KBM-7 (cell line): ENCODE results near the gene FSTL4.
"Not testable (repeated sequence)": the region's sequence is repeated elsewhere in the genome, so short reads cannot be mapped to it uniquely, and the experiment has no call there.

Source experiments
- DNase-seq: peaks from one replicate; pipeline ENCODE4 v3.0.0-alpha.2; 2015
- in situ Hi-C: fragments of 300-500 bp; cut with MboI; formaldehyde crosslinking; loops from 2 replicates; pipeline ENCODE4 v1.14.3; 2020; ENCODE audit warnings: low sequenced_read_pairs, low pct_unique_long_range_greater_than_20kb, mixed read lengths

FSTL4 gene

GRCh38 chr5:133219296-133219695 is 393.0 kb downstream of the FSTL4 start:
- in situ Hi-C loops, result no loop called here
- no peak for DNase-seq

DNA sequence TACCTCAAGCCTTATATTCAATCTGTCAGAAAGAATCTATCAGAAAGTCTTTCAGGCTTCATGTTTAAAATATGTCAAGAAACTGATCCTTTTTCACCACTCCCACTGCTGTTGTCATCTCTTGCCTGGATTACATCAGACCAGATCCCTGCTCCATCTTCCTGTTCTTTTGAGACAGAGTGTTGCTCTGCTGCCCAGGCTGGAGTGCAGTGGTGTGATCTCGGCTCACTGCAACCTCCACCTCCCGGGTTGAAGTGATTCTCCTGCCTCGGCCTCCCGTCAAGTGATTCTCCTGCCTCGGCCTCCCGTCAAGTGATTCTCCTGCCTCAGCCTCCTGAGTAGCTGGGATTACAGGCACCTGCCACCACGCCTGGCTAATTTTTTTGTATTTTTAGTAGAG is 396.2 kb downstream of the FSTL4 start:
- in situ Hi-C loops, result not testable (repeated sequence)

DNA sequence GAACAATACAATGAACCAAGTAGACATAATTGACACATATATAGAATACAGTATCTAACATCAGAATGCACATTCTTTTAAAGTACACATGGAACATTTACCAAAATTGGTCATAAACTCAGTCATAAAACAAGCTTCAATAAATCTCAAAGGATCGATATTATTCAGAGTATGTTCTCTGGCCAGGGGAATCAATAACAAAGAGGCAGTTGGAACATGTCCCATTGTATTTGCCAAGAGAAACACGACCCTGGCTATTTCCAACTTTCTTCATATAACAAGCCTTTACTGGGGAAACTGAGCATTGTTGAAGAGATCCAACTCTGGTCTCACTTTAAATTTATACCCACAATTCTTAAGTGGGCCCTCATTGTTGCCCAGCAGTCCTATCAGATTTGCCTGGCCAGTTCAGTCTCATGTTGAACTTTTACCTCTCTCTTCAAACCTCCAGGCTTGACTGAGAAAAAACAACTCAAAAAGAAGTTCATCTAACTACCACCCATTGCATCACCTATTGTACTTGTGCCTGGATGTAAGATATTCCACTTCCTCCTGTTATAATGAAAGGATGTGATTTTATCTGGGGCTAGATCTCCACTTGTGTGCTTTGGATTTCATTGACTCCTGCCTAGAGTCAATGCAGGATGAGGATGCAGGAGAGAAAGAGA is 398.1 kb downstream of the FSTL4 start:
- in situ Hi-C loops, result no loop called here
- DNase-seq, result no peak

More for the DNA sequence above, 396.2 kb downstream of the FSTL4 start:
- DNase-seq, result not testable (repeated sequence)

DNA sequence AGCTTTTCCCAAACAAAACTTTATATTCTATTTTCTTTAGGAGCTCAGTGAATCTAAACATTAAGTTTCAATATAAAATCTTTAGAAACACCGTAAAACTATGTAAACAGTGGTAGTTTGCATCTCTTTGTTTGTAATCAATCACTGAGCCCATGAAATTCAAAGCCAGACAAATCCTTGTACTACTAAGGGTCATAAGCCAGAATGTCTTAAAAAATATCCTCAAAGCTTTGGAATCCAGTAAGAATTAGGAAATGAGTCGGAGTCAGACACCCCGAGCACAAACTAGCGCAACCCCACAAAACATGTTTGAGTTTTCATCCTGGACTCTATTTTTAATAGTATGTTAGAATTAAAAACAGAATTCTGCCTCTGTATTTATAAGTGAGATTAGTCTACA is 406.7 kb downstream of the FSTL4 start:
- in situ Hi-C loops, result no loop called here

DNA sequence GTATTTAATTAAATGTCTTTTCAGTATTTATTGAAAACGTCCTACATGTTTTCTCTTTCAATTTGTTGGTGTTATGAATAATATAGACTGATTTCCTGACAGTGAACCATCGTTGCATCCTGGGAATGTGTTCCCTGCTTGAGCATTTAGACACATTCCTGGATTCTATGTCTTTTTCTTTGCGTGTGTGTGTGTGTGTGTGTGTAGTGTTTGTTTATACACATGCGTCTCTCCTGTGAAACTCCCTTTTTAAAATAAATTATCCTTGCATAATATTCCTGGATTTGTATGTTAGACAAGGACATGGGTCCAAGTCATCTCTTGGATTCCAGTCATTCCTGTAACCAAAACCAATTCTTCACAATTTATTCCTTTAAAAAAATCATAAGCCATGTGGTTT is 407.1 kb downstream of the FSTL4 start:
- DNase-seq, result no peak
- in situ Hi-C loops, result no loop called here

More for the DNA sequence above, 406.7 kb downstream of the FSTL4 start:
- no peak for DNase-seq

DNA sequence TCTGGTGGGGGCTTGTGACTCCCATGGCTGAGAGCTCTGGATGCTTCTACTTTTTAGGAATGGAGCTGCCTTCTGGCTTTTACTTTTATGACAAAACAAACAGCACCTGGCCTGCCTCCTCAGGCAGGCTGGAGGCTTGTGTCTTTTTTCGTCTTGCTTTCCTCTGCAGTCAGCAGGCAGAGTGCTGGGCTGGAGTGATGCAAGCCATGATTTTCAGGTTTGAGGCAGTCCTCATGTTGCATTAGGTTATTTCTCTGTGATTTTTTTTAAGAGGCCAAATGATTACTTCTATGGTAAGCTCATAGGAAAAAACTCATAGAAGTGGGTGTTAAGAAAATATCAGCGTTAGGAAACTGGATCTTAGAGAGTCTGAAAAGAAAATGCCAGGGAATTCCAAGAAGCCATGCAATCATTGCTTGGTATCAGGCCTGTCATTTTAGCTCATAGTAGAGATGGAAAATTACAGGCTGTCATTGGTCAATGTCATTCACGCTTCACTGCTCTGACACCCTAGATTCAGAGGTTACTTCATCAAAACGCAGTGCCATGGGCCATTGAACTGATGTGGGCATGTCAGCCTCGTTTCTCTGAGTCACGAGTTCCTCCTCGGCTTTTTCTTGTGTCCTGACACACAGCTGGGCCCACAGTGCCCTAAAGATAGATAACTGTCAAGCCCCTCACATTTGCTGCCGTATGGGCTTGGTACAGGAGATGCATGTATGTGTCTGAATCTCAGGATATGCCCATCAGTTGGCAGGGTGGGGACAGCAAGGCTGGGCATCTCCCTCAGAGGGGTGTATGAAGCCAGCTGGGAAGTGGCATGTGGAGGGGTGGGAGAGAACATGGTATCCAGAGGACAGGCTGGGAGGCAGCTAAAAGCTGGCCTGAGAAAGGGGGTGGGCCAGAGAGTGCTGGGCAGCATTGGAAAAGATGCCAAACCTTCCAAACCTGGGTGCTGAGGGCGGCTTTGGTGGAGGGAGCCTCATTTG is 408.7 kb downstream of the FSTL4 start:
- in situ Hi-C loops, result no loop called here
- no peak for DNase-seq

GRCh38 chr5:133202066-133202665 is 410.2 kb downstream of the FSTL4 start:
- DNase-seq, result no peak
- in situ Hi-C loops, result no loop called here

DNA sequence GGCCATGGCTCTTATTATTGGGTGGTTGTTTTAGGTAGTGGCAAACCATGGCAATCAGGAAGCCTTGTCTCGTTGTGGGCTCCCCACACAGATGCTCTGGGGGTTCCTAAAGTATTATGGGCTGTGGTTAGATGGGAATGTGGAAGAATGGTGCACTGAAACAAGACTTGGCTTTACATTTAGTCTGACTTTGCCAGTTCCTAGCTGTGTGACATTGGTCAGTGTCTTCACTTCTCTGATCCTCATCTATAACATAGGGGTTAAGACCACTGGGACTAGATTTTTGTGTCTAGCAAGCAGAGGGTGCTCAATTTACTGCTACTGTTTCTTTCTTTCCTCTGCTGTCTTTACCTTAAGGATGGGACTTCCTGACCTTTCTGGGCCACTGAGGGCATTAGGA is 411.0 kb downstream of the FSTL4 start:
- no peak for DNase-seq
- in situ Hi-C loops, result no loop called here

DNA sequence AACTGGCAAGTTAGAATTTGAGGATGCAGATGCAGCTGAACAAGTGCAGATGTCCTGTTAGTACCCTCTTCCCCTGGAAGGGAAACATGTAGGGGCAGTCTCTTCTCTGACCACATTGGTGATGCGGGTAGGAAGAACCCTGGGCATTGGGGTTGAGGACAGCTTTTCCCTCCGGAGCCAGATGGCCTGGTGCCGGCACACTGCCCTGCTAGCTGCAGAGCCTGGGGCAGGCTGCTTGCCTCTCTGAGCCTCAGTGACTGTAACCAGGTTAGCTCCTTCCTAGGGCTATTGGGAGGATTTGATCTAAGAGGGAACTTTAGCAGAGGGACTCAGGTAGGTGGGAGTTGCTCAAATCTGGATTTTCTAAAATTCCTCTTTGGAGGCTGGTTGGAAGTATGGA is 412.1 kb downstream of the FSTL4 start:
- DNase-seq, result no peak
- in situ Hi-C loops, result no loop called here

DNA sequence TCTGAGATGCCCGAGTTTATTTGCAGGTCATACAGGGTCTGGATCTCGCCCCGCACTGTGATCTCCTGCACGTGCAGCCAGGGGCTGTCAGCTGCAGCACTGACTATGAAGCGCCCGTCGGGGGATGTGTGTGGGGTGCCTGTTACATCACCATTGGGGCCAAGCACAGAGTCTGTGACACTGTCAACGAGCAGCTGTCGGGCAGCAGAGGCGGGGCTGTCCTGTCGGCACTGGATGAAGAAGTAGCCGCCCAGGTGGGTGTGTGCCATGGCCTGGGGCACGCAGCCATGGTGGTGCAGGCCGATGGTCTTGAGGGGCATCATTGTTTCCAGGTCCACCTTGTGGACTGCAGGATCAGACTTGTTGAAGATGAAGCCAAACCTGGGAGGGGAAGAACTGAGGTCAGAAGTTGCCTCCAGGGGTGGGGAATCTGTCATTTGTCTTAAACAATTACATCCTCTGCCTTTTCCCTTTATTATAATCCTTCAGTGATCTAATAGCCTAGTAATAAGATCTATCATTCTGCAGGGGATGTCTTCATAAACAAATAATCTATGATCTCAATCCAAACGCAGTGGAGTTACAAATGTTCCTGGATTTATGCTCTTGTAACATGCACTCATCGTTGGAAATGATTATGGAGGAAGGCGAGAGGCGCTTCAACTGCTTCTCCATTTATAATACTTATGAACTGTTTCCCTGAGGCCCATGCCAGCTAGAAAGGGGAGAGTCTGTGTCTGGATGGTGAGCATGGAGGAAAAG is 412.7 kb downstream of the FSTL4 start:
- in situ Hi-C loops, result no loop called here
- DNase-seq, result no peak

- no peak for DNase-seq
- in situ Hi-C loops, result no loop called here
Measured at GRCh38 chr5:133198511-133198910, 413.8 kb downstream of the FSTL4 start.

DNA sequence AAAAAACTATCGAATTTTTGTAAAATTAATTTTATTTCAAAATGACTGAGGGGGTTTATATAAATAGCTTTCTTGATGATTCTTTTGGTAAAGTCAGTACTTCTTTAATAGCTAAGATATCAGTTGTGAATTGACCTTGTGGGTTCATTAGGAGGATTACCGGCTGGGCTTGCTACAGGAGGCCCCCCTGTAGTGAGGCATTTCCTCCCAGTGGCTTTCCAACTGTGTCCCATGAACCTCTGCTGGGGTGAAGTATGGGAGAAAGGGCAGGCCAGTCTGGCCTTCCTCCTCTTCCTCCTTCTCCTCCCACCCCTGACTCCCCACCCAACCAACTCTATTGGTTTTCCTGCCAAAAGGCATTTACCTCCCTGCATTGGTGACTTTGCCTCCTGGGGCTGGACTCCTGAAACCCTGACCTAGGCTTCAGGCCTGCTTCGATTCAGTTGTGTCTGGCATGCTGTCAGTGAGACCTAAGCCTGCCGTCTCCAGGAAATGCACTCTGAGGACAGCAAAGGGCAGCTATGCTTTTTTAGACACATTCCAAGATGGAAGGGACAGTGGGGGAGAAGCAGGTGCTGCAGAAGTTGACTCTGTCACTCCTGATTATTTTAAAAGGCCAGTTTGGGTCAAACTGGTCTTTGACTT is 415.8 kb downstream of the FSTL4 start:
- DNase-seq, result no peak
- in situ Hi-C loops, result no loop called here

GRCh38 chr5:133195250-133195649 is 417.1 kb downstream of the FSTL4 start:
- in situ Hi-C loops, result no loop called here
- DNase-seq, result no peak

DNA sequence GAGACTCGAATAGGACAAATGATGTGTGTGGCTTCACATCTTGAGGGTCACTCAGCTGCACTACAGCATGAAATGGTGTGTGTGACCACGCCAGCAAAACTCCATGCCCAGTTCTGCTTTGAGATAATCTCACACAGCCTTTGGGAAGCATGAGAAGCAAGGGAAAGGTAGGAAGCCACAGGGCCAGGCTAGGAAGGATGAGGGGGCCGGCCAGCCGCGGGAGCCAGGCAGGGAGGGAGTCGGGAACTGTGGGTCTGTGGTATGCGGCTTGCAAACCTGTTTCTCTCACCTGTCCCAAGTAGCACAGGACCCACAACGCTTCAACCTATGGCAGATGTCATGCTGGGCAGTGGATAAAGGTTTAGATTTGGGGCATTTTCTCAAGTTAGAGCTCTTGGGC is 418.5 kb downstream of the FSTL4 start:
- in situ Hi-C loops, result no loop called here
- no peak for DNase-seq

DNA sequence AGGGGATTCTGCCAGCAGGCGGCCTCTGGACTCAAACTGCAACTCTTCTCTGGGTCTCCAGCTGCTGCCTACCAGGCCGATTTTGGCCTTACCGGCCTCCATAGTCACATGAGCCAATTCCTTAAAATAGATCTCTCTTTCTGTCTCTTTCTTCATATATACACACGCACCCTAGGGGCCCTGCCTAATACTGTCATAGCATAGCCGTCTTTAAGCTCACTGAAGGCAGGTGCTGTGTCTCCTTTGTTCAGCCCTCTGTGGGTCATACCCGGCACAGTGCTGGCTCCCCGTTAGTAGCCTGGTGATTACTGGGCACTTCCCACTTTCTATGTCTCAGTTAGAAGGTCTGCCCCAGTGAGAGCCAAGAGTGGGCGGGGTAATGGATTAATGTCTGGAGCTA is 419.6 kb downstream of the FSTL4 start:
- in situ Hi-C loops, result no loop called here
- DNase-seq, result no peak

GRCh38 chr5:133189881-133190280 is 422.5 kb downstream of the FSTL4 start:
- in situ Hi-C loops, result no loop called here

DNA sequence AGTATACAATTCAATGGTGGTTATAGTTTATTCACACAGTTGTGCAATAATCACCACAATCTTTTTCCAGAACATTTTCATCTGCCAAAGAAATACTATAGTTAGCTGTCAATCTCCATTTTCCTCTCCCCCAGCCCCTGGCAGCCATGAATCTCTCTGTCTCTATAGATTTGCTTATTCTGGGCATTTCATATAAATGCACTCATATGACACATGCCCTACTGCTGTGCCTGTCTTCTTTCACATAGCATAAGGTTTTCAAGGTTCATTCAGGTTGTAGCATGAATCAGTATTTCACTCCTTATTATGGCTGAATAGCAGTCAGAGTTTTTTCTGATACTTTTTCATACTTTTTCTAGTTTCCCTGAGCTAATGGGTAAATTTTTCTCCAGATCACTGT is 432.9 kb downstream of the FSTL4 start:
- no peak for DNase-seq
- in situ Hi-C loops, result no loop called here

More at GRCh38 chr5:133189881-133190280, 422.5 kb downstream of the FSTL4 start:
- DNase-seq, result no peak

GRCh38 chr5:133170756-133171387 is 441.5 kb downstream of the FSTL4 start:
- DNase-seq, in situ Hi-C loops: not testable (repeated sequence)
